ENCODE results near the gene ALMS1.
"Not testable (repeated sequence)": the region's sequence is repeated elsewhere in the genome, so short reads cannot be mapped to it uniquely, and the experiment has no call there.

Gene ALMS1

GRCh38 chr2:73402386-73403103, 16.9 kb downstream of the ALMS1 start:
- no peak for DNase-seq

DNA sequence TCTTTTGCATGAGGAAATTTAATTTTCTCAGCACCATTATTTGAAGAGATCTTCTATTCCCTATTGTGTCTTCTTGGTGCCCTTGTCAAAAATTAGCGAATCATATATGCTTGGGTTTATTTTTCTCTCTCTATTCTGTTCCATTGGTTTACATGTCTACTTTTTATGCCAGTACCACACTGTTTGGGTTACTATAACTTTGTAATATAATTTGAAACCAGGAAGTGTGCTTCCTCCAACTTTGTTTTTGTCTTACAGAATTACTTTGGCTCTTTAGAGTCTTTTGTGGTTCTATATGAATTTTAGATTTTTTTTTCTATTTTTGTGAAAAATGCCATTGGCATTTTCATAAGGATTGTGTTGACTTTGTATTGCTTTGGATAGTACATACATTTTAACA, 17.6 kb downstream of the ALMS1 start:
- no peak for DNase-seq

- no peak for DNase-seq
Measured at GRCh38 chr2:73404409-73404808, 18.8 kb downstream of the ALMS1 start.

DNA sequence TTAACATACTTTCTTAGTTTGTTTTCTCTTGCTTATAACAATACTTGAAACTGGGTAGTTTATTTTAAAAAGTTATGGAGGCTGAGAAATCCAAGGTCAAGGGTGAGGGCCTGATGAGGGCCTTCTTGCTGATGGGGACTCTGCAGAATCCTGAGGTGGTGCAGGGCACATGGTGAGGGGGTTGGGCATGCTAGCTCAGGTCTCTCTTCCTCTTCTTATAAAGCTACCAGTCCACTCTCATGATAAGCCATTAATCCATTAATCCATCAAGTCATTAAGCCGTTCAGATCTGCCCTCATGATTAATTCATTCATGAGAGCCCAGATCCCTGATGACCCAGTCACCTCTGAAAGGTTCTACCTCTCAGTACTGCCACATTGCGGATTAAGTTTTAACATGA, 21.4 kb downstream of the ALMS1 start:
- no peak for DNase-seq

GRCh38 chr2:73408198-73408597, 22.6 kb downstream of the ALMS1 start:
- DNase-seq, result no peak

DNA sequence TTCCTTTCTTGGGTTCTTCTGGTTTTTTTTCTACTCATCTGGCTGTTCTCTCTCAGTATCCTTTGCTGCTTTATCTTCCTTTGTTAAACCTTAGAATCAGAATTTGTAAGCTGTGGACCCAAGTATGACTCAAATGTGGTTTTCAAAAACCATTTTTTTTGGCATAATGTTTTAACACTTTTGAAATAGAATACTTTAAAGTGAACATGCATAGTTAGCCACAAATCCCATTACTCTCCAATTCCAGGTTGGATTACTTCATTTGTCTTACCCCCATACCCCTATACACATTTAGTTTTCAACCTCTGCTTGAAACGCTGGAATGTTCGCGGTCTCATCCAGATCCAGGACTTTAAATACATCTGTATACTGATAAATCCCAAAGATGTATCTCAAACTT, 29.1 kb downstream of the ALMS1 start:
- DNase-seq, result no peak

- DNase-seq, result no peak
Measured at GRCh38 chr2:73415906-73416305, 30.3 kb downstream of the ALMS1 start.

DNA sequence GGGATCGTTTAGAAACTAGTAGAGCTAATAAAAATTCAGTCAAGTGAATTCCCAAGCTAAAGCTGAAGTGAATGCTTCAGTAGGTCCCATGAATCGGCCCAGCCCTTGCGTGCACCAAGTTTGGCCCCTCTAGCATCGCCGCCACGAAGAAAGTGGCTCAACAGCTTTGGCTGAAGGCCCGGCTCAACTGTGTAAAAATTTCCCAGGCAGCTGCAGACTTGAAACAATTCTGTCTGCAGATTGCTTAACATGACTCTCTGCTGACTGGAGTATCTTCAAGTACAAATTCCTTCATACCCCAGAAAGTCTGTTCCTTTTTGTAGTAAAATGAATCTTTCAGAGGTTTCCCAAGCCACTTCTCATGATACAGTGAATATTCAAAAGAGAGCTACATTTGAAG, 32.7 kb downstream of the ALMS1 start:
- DNase-seq, result no peak

DNA sequence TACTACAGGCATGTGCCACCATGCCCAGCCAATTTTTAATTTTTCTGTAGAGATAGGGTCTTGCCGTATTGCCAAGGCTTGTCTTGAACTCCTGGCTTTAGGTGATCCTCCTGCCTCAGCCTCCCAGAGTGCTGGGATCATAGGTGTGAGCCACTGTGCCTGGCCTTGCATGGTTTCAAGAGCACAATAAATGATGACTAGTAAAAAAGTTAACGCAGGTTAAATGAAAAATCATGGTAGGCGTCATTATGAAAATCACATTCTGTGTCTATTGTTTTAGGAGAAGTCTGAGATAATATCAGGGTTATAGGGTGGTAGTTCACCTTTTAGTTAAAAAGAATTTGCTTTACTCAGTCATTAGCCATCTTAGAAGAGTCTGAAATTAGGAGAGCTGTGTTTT, 38.3 kb downstream of the ALMS1 start:
- no peak for DNase-seq

GRCh38 chr2:73426176-73426575, 40.5 kb downstream of the ALMS1 start:
- DNase-seq, result no peak

- DNase-seq, result no peak
Measured at GRCh38 chr2:73436019-73436418, 50.4 kb downstream of the ALMS1 start.

- DNase-seq, result no peak
Measured at GRCh38 chr2:73444202-73444601, 58.6 kb downstream of the ALMS1 start.

- DNase-seq, result no peak
Measured at GRCh38 chr2:73448856-73449255, 63.2 kb downstream of the ALMS1 start.

GRCh38 chr2:73449404-73449803, 63.8 kb downstream of the ALMS1 start:
- DNase-seq, result no peak

DNA sequence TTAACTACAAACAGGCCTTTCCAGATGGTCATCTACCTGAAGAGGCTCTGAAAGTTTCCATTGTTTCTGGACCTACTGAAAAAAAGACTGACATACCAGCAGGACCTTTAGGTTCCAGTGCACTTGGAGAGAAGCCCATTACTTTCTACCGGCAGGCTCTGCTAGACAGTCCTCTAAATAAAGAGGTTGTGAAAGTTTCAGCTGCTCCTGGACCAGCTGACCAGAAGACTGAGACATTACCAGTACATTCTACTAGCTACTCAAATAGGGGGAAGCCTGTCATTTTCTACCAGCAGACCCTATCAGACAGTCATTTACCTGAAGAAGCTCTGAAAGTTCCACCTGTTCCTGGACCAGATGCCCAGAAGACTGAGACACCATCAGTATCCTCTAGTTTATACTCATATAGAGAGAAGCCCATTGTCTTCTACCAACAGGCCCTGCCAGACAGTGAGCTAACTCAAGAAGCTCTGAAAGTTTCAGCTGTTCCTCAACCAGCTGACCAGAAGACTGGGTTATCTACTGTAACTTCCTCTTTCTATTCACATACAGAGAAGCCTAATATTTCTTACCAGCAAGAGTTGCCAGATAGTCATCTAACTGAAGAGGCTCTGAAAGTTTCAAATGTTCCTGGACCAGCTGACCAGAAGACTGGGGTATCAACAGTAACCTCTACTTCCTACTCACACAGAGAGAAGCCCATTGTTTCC, 65.8 kb downstream of the ALMS1 start:
- DNase-seq, result no peak

GRCh38 chr2:73457982-73458381, 72.3 kb downstream of the ALMS1 start:
- DNase-seq, result no peak

DNA sequence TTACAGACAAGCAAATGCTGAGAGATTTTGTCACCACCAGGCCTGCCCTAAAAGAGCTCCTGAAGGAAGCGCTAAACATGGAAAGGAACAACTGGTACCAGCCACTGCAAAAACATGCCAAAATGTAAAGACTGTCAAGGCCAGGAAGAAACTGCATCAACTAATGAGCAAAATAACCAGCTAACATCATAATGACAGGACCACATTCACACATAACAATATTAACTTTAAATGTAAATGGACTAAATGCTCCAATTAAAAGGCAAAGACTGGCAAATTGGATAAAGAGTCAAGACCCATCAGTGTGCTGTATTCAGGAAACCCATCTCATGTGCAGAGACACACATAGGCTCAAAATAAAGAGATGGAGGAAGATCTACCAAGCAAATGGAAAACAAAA, 76.8 kb downstream of the ALMS1 start:
- DNase-seq, result not testable (repeated sequence)

DNA sequence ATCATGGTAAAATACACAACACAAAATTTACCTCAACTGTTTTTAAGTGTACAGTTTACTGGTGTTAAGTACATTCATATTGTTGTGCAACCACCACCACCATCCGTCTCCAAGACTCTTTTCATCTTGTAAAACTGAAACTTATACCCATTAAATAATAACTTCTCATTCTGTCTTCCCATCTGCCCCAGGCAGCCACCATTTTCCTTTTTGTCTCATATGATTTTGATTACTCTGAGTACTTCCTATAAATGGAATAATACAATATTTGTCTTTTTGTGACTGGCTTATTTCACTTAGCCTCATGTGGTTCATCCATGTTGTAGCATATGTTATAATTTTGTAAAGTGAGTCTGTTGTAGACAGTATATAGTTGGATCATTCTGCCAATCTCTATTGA, 82.7 kb downstream of the ALMS1 start:
- no peak for DNase-seq

- not testable (repeated sequence) for DNase-seq
Measured at GRCh38 chr2:73483874-73484273, 98.2 kb downstream of the ALMS1 start.

- no peak for DNase-seq
Measured at GRCh38 chr2:73487112-73487657, 101.5 kb downstream of the ALMS1 start.

DNA sequence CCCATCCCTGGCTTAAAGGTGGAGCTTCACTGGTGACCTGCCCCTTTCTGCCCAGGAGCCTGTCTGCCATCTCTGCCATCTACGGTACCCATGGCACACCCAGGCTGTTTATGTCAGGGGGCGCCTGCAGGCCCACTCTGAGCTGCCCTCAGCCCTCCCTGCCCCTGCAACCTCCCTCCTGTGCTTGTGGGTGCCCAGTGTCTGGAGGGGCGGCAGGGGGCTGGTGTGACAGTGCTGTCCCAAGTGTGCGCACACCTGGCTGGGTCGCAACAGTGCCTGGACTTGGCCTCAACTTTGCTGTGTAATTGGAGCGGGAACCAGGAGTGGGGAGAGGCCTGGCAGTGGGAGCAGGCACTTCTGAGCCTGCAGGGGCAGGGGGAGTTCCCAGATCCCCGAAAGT, 102.4 kb downstream of the ALMS1 start:
- no peak for DNase-seq

- DNase-seq, result peak; percentile 45
Measured at GRCh38 chr2:73489053-73489452, 103.4 kb downstream of the ALMS1 start.

DNA sequence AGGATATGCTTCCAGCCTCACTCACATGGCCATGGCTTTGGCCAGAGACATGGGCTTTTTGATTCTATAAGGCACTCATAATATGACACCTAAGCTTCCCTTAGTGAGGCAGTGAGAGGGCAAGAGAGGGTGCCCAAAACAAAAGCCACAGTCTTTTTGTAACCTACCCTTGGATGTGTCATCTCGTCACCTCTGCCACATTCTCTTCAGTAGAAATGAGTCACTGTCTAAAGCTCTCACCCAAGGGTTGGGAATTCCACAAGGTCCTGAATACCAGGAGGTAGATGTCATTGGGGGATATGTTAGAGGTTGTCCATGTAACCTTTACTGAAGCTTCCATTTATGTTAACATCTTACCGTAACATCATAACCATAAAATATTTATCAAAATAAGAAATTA, 108.4 kb downstream of the ALMS1 start:
- DNase-seq, result no peak

- DNase-seq, result no peak
Measured at GRCh38 chr2:73503992-73504570, 118.4 kb downstream of the ALMS1 start.
